B cell (primary cell): Measurements from ENCODE around the gene AK8. TPM values are rescaled to one million over a fixed set of nuclear protein-coding genes. Genes with fewer than 3 reads are reported as not detected.

Experiments
- ATAC-seq: fragments of 200-7000 bp; cut with Tn5 transposase; one replicate; pipeline ENCODE4 v1.10.0; 2021; ENCODE audit warnings: low read depth, mild to moderate bottlenecking, moderate number of reproducible peaks, moderate library complexity
- CTCF ChIA-PET: fragments of 350-600 bp; sonication (Branson Sonifier 250); formaldehyde crosslinking; loops from one replicate; lab custom pipeline; 2021; ENCODE audit warnings: antibody characterized with exemption, inconsistent platforms; lab: Charles Lee
- POLR2A ChIA-PET: fragments of 350-600 bp; sonication (Branson Sonifier 250); formaldehyde crosslinking; loops from one replicate; lab custom pipeline; 2021; ENCODE audit warnings: antibody characterized with exemption; lab: Charles Lee
- DNase-seq: peaks from one replicate; pipeline ENCODE4 v3.0.0; 2013
- H2AFZ ChIP-seq: 2 replicates; pipeline ENCODE4 v1.6.1; 2012; ENCODE audit warnings: mild to moderate bottlenecking, low read depth, low read length; ENCODE audit not compliant: insufficient read depth, poor library complexity, severe bottlenecking
- H3K27ac ChIP-seq, 2 donors: 1 replicate in 1 of 2; 2 replicates in 1 of 2; pipeline ENCODE4 v1.5.1; 2012 to 2013; ENCODE audit warnings: low read length in 2 of 2, mild to moderate bottlenecking in 2 of 2, moderate library complexity in 1 of 2
- H3K27me3 ChIP-seq, 4 experiments: fragments of 200-600 bp in 1 of 4; sonication (generic) in 1 of 4; replicated peaks in 1 of 4; 1 replicate in 2 of 4; 2 replicates in 2 of 4; pipeline versions ENCODE4 v1.6.1 to v1.7.0; 2013 to 2016; ENCODE audit warnings: low read length in 3 of 4, mild to moderate bottlenecking in 2 of 4, mixed read lengths in 1 of 4, moderate library complexity in 1 of 4; ENCODE audit not compliant: insufficient read depth in 4 of 4, control insufficient read depth in 3 of 4; ENCODE audit errors: control extremely low read depth in 1 of 4
- H3K36me3 ChIP-seq, 2 experiments: replicated peaks in 1 of 2; 1 replicate in 1 of 2; 2 replicates in 1 of 2; pipeline versions ENCODE4 v1.6.1 to v1.7.1; 2013; ENCODE audit warnings: low read length in 1 of 2; ENCODE audit not compliant: insufficient read depth in 2 of 2, control insufficient read depth in 1 of 2; ENCODE audit errors: control extremely low read depth in 1 of 2, extremely low read depth in 1 of 2
- H3K4me1 ChIP-seq, 2 donors: fragments of 200-600 bp in 1 of 2; sonication (generic) in 1 of 2; 1 replicate in 1 of 2; 2 replicates in 1 of 2; pipeline versions ENCODE4 v1.5.1 to v1.6.1; 2013 to 2017; ENCODE audit warnings: low read length in 2 of 2; ENCODE audit not compliant: control insufficient read depth in 2 of 2, insufficient read depth in 2 of 2
- H3K4me2 ChIP-seq: replicated peaks from 2 replicates; pipeline ENCODE3; 2012; ENCODE audit warnings: mild to moderate bottlenecking, low read depth, low read length; ENCODE audit not compliant: poor library complexity, severe bottlenecking
- H3K4me3 ChIP-seq, 5 experiments: fragments of 200-600 bp in 1 of 5; sonication (generic) in 1 of 5; 1 replicate in 3 of 5; 2 replicates in 2 of 5; pipeline versions ENCODE4 v1.5.1 to v1.7.0; 2011 to 2016; ENCODE audit warnings: low read length in 4 of 5, mild to moderate bottlenecking in 4 of 5, low read depth in 2 of 5, control low read depth in 1 of 5, moderate library complexity in 1 of 5; ENCODE audit not compliant: insufficient read depth in 1 of 5; ENCODE audit errors: control extremely low read depth in 1 of 5, extremely low read depth in 1 of 5
- H3K79me2 ChIP-seq: fragments of 200-600 bp; sonication (generic); one replicate; pipeline ENCODE4 v1.6.0; 2016; ENCODE audit warnings: low read length; ENCODE audit not compliant: control insufficient read depth, insufficient read depth
- H3K9ac ChIP-seq: fragments of 200-600 bp; sonication (generic); 2 replicates; pipeline ENCODE4 v1.6.1; 2017; ENCODE audit warnings: mild to moderate bottlenecking, low read length, moderate library complexity
- H3K9me3 ChIP-seq, 3 donors: one replicate each; pipeline versions ENCODE4 v1.6.1 to v1.7.1; 2013; ENCODE audit warnings: low read length in 2 of 3; ENCODE audit not compliant: control insufficient read depth in 2 of 3, insufficient read depth in 1 of 3; ENCODE audit errors: control extremely low read depth in 1 of 3
- H4K20me1 ChIP-seq: 2 replicates; pipeline ENCODE4 v1.6.0; 2012; ENCODE audit warnings: mild to moderate bottlenecking, low read length; ENCODE audit not compliant: insufficient read depth, control insufficient read depth, poor library complexity, severe bottlenecking
- H3K27ac Mint-ChIP-seq: one replicate; pipeline ENCODE4 v1.8.0; 2021; ENCODE audit warnings: mixed read lengths
- H3K27me3 Mint-ChIP-seq: one replicate; pipeline ENCODE4 v1.8.0; 2021; ENCODE audit warnings: mixed read lengths
- H3K4me1 Mint-ChIP-seq: one replicate; pipeline ENCODE4 v1.8.0; 2021; ENCODE audit warnings: mixed read lengths
- H3K4me3 Mint-ChIP-seq: one replicate; pipeline ENCODE4 v1.8.0; 2021; ENCODE audit warnings: mixed read lengths
- H3K9me3 Mint-ChIP-seq: one replicate; pipeline ENCODE4 v1.8.0; 2022; ENCODE audit warnings: mixed read lengths; ENCODE audit not compliant: insufficient read depth
- CTCF ChIP-seq: fragments of 200-600 bp; IDR thresholded peaks from one replicate; pipeline ENCODE4 v1.8.0; 2022; ENCODE audit warnings: antibody characterized with exemption, mild to moderate bottlenecking
- EZH2 ChIP-seq: IDR thresholded peaks from 2 replicates; pipeline ENCODE4 v1.6.1; 2012; ENCODE audit warnings: borderline replicate concordance, low read depth, mild to moderate bottlenecking, moderate library complexity, low read length; ENCODE audit not compliant: insufficient read depth, poor library complexity, severe bottlenecking
- WGBS: methylation state at CpG from one replicate; pipeline ENCODE4 v1.1.5; 2013; ENCODE audit warnings: missing lambda C conversion rate; ENCODE audit not compliant: insufficient coverage; 5-methylcytosine and 5-hydroxymethylcytosine counted together
- intact Hi-C: fragments of 100-400 bp; cut with micrococcal nuclease; formaldehyde crosslinking; loops from one replicate; pipeline ENCODE4 v1.10.0; 2022
- polyA plus RNA-seq: library from polyadenylated mRNA; depleted of rRNA; stranded (reverse); fragments of >200 nt; gene quantifications from 2 replicates; pipeline ENCODE4 v1.2.3, GENCODE V29; 2012
- total RNA-seq, 2 donors: library from RNA; stranded (reverse); fragments of 120-200 nt in 1 of 2; gene quantifications; 1 replicate in 1 of 2; 2 replicates in 1 of 2; pipeline versions ENCODE4 v1.2.3 to v1.2.4, GENCODE V29; 2013 to 2022

Gene AK8
- total and polyA plus RNA-seq, 2 donors (not counting 1 experiment from before 2014, with no cell fraction given) = 1.9 to 8.6 TPM

- Histone ChIP-seq H3K9me3 (peaks cover 0 to 3% (median 0%) of the 10 kb centered on the region in 3 donors), H2AFZ (no peak overlapping the region), H3K27me3 (no peaks in the 10 kb centered on the region), H4K20me1 (no peaks in the 10 kb centered on the region), H3K4me2 (no peak overlapping the region), H3K4me3 (no peak overlapping the region), H3K9ac (no peak overlapping the region), H3K36me3 (no peaks in the 10 kb centered on the region), H3K27ac (no peak overlapping the region), H3K79me2 (no peaks in the 10 kb centered on the region), H3K4me1 (no peaks in the 10 kb centered on the region)
- ChIA-PET CTCF (no interaction called here), POLR2A (no interaction called here)
- Mint-ChIP-seq H3K9me3 (no peaks in the 10 kb centered on the region), H3K4me1 (no peaks in the 10 kb centered on the region), H3K27ac (no peak overlapping the region), H3K27me3 (peaks cover 9% of the 10 kb centered on the region), H3K4me3 (no peak overlapping the region)
- 100% methylated on average over 4 of the region's 5 CpGs for WGBS
- TF ChIP-seq EZH2 (no peak), CTCF (no peak)
- ATAC-seq = no peak
- intact Hi-C loops = no loop called here
- DNase-seq = no peak
Measured at GRCh38 chr9:132728071-132728470, 150.0 kb downstream of the AK8 start.

- H3K4me3 ChIP-seq = no peak overlapping the region
- no peak overlapping the region for H3K4me2 ChIP-seq
- H3K27me3 ChIP-seq = peaks cover 0 to 3% (median 0%) of the 10 kb centered on the region in 4 experiments
- H3K27ac Mint-ChIP-seq = no peak overlapping the region
- intact Hi-C loops = no loop called here
- no peak overlapping the region for H3K27ac ChIP-seq
- H3K4me1 Mint-ChIP-seq = no peaks in the 10 kb centered on the region
- ATAC-seq (no peak), DNase-seq (no peak)
- H3K9me3 Mint-ChIP-seq = no peaks in the 10 kb centered on the region
- no peaks in the 10 kb centered on the region for H3K4me1 ChIP-seq
- TF ChIP-seq EZH2 (no peak), CTCF (no peak)
- H3K9me3 ChIP-seq = peaks cover 0 to 3% (median 0%) of the 10 kb centered on the region in 3 donors
- H3K36me3 ChIP-seq = no peaks in the 10 kb centered on the region
- no peaks in the 10 kb centered on the region for H4K20me1 ChIP-seq
- peaks cover 7% of the 10 kb centered on the region for H3K27me3 Mint-ChIP-seq
- ChIA-PET CTCF (no interaction called here), POLR2A (no interaction called here)
- no peak overlapping the region for H2AFZ ChIP-seq
- WGBS = 80% methylated on average over 4 of the region's 8 CpGs
- H3K79me2 ChIP-seq = no peaks in the 10 kb centered on the region
- no peak overlapping the region for H3K9ac ChIP-seq
- no peak overlapping the region for H3K4me3 Mint-ChIP-seq
Measured at GRCh38 chr9:132726576-132727130, 151.4 kb downstream of the AK8 start.
